DMS153 (cell line): Measurements from ENCODE around the gene B3GLCT.
"Not testable (repeated sequence)": the region's sequence is repeated elsewhere in the genome, so short reads cannot be mapped to it uniquely, and the experiment has no call there.

Source experiments
- DNase-seq: peaks from one replicate; lab custom pipeline; 2025; lab: John Stamatoyannopoulos, UW

The B3GLCT gene

GRCh38 chr13:31199849-31200636 lies at the start of gene B3GLCT:
Gene B3GLCT (plus strand): TSS chr13:31199975. CDS start chr13:31200085, 110 bp downstream.
- peak; percentile 49 for DNase-seq

- DNase-seq: no peak
Observed at GRCh38 chr13:31150315-31150985, 49.3 kb upstream of the B3GLCT start.

- no peak for DNase-seq
Observed at GRCh38 chr13:31151837-31152236, 47.9 kb upstream of the B3GLCT start.

- DNase-seq: no peak
Observed at GRCh38 chr13:31154939-31155338, 44.8 kb upstream of the B3GLCT start.

GRCh38 chr13:31159306-31159705 lies 40.5 kb upstream of the B3GLCT start:
- no peak for DNase-seq

- DNase-seq: no peak
Observed at GRCh38 chr13:31160857-31161556, 38.8 kb upstream of the B3GLCT start.

GRCh38 chr13:31161557-31162150 lies 38.1 kb upstream of the B3GLCT start, which contains the start of gene HSPH1:
Gene HSPH1 (minus strand): TSS chr13:31161904. CDS start chr13:31161582, 322 bp downstream.
- DNase-seq: peak; percentile 96

GRCh38 chr13:31162151-31163008 lies 37.4 kb upstream of the B3GLCT start:
- peak; percentile 97 for DNase-seq

- no peak for DNase-seq
Observed at GRCh38 chr13:31166591-31166990, 33.2 kb upstream of the B3GLCT start.

GRCh38 chr13:31167490-31167889 lies 32.3 kb upstream of the B3GLCT start:
- no peak for DNase-seq

- DNase-seq: no peak
Observed at GRCh38 chr13:31168166-31168565, 31.6 kb upstream of the B3GLCT start.

GRCh38 chr13:31168736-31169135 lies 31.0 kb upstream of the B3GLCT start:
- DNase-seq: no peak

- no peak for DNase-seq
Observed at GRCh38 chr13:31172001-31172400, 27.8 kb upstream of the B3GLCT start.

GRCh38 chr13:31172535-31172934 lies 27.2 kb upstream of the B3GLCT start:
- no peak for DNase-seq

- no peak for DNase-seq
Observed at GRCh38 chr13:31174018-31174417, 25.8 kb upstream of the B3GLCT start.

GRCh38 chr13:31175847-31176532 lies 23.8 kb upstream of the B3GLCT start:
- no peak for DNase-seq

GRCh38 chr13:31177813-31178495 lies 21.8 kb upstream of the B3GLCT start:
- DNase-seq: not testable (repeated sequence)

GRCh38 chr13:31179241-31179640 lies 20.5 kb upstream of the B3GLCT start:
- no peak for DNase-seq

GRCh38 chr13:31179754-31180153 lies 20.0 kb upstream of the B3GLCT start:
- DNase-seq: no peak

- no peak for DNase-seq
Observed at GRCh38 chr13:31182987-31183386, 16.8 kb upstream of the B3GLCT start.
